Measurements from ENCODE around the gene TSNAX. TPM values are rescaled to one million over a fixed set of nuclear protein-coding genes. Genes with fewer than 3 reads are reported as not detected.

The TSNAX gene
- total RNA-seq, 4 donors from 2014 or later, result 17.9 to 25.3 (median 22.4) TPM

DNA sequence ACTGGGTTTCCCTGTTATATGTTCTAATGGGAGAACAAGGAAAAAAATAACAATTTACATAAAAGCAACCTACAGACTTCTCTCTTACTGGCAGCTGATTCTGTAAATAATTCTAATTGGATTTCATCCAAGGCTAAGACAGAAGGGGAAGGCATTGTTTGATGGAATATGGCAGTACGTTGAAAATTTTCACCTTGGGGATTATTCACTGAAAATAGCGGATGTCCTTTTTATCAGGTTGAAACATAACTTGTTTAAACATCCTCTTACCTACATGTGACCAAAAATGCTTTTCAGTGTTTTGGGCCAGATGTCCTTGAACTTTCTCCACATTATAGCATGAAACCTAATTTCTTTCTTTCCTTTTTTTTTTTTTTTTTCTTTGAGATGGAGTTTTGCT is 24.9 kb downstream of the TSNAX start:
- Histone ChIP-seq H3K9me3 (no peaks in the 10 kb centered on the region), H3K27me3 (no peaks in the 10 kb centered on the region), H3K4me3 (no peak overlapping the region), H3K27ac (no peak overlapping the region), H3K4me1 (peaks cover 0 to 12% (median 0%) of the 10 kb centered on the region in 4 donors), H3K36me3 (peaks cover 0 to 6% (median 0%) of the 10 kb centered on the region in 3 donors)
- DNase-seq (ENCODE audit: low spot score in 2 of 2), result no peak
- TF ChIP-seq EP300 (IDR thresholded peaks at IDR 0.05), result peak; percentile 15 to 23
- TF ChIP-seq, protein P1, sequence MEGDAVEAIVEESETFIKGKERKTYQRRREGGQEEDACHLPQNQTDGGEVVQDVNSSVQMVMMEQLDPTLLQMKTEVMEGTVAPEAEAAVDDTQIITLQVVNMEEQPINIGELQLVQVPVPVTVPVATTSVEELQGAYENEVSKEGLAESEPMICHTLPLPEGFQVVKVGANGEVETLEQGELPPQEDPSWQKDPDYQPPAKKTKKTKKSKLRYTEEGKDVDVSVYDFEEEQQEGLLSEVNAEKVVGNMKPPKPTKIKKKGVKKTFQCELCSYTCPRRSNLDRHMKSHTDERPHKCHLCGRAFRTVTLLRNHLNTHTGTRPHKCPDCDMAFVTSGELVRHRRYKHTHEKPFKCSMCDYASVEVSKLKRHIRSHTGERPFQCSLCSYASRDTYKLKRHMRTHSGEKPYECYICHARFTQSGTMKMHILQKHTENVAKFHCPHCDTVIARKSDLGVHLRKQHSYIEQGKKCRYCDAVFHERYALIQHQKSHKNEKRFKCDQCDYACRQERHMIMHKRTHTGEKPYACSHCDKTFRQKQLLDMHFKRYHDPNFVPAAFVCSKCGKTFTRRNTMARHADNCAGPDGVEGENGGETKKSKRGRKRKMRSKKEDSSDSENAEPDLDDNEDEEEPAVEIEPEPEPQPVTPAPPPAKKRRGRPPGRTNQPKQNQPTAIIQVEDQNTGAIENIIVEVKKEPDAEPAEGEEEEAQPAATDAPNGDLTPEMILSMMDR (IDR thresholded peaks at IDR 0.05), result no peak
- no peak for TF ChIP-seq POLR2A (IDR thresholded peaks at IDR 0.05)
- WGBS, 2 donors, result 43 to 53% methylated on average over 2 of the region's 2 CpGs

DNA sequence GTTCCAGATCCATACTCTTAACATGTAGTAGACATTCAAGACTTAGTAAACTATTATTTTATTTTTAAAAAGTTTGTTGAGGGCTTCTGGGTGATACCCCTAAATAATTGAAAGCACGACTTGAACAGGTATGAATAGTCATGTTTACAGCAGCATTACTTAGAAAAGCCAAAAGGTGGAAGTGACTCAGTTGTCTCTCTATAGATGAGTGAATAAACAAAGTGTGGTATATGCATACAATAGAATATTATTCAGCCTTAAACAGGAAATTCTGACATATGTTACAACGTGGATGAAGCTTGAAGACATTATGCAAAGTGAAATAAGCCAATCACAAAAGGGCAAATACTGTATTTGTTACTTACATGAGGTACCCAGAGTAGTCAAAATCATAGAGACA is 26.5 kb downstream of the TSNAX start:
- H3K4me3 ChIP-seq, result no peak overlapping the region
- no peak for TF ChIP-seq POLR2A (IDR thresholded peaks at IDR 0.05)
- TF ChIP-seq, protein P1 (IDR thresholded peaks at IDR 0.05), result no peak
- TF ChIP-seq EP300 (IDR thresholded peaks at IDR 0.05), result no peak
- WGBS, 2 donors, result 83 to 87% methylated on average over 2 of the region's 2 CpGs
- H3K4me1 ChIP-seq, result peaks cover 0 to 12% (median 0%) of the 10 kb centered on the region in 4 donors
- H3K36me3 ChIP-seq, result peaks cover 0 to 6% (median 0%) of the 10 kb centered on the region in 3 donors
- no peaks in the 10 kb centered on the region for H3K27me3 ChIP-seq
- no peak overlapping the region for H3K27ac ChIP-seq
- DNase-seq (ENCODE audit: low spot score in 2 of 2), result no peak
- H3K9me3 ChIP-seq, result no peaks in the 10 kb centered on the region

DNA sequence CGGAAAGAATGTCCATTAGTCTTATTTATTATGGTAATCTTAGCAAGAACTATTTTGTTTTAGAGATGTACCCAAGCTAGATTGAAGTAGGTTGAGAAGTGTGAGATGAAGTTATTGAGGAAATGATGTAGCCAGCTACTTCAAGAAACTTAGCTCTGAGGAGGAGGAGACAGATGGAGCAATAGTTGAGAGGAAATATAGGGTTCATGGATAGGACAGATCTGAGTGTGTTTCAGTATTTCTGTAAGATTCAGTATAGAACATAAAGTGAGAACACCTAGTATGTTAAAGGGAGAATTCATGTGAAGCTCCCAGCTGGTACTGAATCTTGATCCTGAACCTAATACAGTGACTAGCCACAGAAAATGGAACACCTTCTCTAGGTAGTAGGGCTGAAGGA is 28.9 kb downstream of the TSNAX start:
- 95 to 98% methylated on average over 1 of the region's 1 CpG for WGBS, 2 donors
- peaks cover 0 to 9% (median 0%) of the 10 kb centered on the region in 4 donors for H3K4me1 ChIP-seq

GRCh38 chr1:231557898-231558707 is 29.6 kb downstream of the TSNAX start:
- TF ChIP-seq POLR2A (IDR thresholded peaks at IDR 0.05), result no peak
- no peak for TF ChIP-seq EP300 (IDR thresholded peaks at IDR 0.05)
- TF ChIP-seq, protein P1 (IDR thresholded peaks at IDR 0.05), result no peak
- peaks cover 0 to 6% (median 0%) of the 10 kb centered on the region in 4 donors for H3K4me1 ChIP-seq
- H3K4me3 ChIP-seq, result no peak overlapping the region
- H3K27me3 ChIP-seq, result no peaks in the 10 kb centered on the region
- DNase-seq (ENCODE audit: low spot score in 2 of 2), result no peak
- peaks cover 0 to 18% (median 0%) of the 10 kb centered on the region in 3 donors for H3K36me3 ChIP-seq
- WGBS, 2 donors, result 80 to 84% methylated on average over 3 of the region's 3 CpGs
- peak overlapping the region in 1 of 4 donors; percentile 59 for H3K27ac ChIP-seq
- no peaks in the 10 kb centered on the region for H3K9me3 ChIP-seq

More for the DNA sequence above, 28.9 kb downstream of the TSNAX start:
- Histone ChIP-seq H3K4me3 (no peak overlapping the region), H3K27ac (peak overlapping the region in 1 of 4 donors; percentile 59), H3K9me3 (no peaks in the 10 kb centered on the region), H3K36me3 (peaks cover 0 to 11% (median 0%) of the 10 kb centered on the region in 3 donors), H3K27me3 (no peaks in the 10 kb centered on the region)
- no peak for DNase-seq (ENCODE audit: low spot score in 2 of 2)
- TF ChIP-seq, protein P1 (IDR thresholded peaks at IDR 0.05), result no peak
- no peak for TF ChIP-seq POLR2A (IDR thresholded peaks at IDR 0.05)
- TF ChIP-seq EP300 (IDR thresholded peaks at IDR 0.05), result no peak

DNA sequence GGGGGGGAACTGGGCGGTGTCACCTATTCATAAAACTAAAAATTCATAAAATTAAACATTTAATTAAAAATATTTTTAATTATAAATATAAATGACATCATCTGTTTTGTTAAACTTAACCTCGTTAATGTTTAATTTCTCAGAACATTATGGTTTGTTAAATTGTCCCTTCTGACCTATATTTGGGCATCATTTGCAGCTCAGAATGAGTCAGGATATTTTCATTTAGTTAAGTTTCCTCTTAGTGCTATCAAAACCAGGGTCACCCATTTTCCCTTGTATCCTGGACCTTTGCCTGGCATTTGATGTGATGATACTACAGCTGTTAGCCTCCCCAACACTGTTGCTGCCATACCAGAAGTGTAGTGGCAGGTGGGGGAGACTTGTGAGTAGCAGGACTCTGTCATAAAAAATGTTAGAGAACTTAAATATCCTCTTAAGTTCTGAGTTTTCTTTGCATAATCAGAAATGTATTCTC is 30.3 kb downstream of the TSNAX start:
- TF ChIP-seq EP300 (IDR thresholded peaks at IDR 0.05) (no peak), POLR2A (IDR thresholded peaks at IDR 0.05) (no peak)
- TF ChIP-seq, protein P1 (IDR thresholded peaks at IDR 0.05), result no peak
- no peak for DNase-seq (ENCODE audit: low spot score in 2 of 2)
- Histone ChIP-seq H3K27me3 (no peaks in the 10 kb centered on the region), H3K4me1 (peaks cover 0 to 6% (median 0%) of the 10 kb centered on the region in 4 donors), H3K4me3 (no peak overlapping the region), H3K9me3 (no peaks in the 10 kb centered on the region), H3K27ac (no peak overlapping the region), H3K36me3 (peaks cover 0 to 21% (median 0%) of the 10 kb centered on the region in 3 donors)
- 92% methylated on average over 2 of the region's 2 CpGs for WGBS, 2 donors
